Heart left ventricle (tissue), 13 donors: ENCODE measurements around the gene PBX1.

Experiments used
- POLR2A ChIP-seq, 2 donors: fragments of 450-650 bp; IDR thresholded peaks; one replicate each; pipeline ENCODE4 v1.6.1; 2017; ENCODE audit warnings: antibody characterized with exemption in 2 of 2, mild to moderate bottlenecking in 2 of 2, moderate library complexity in 2 of 2
- TF ChIP-seq, protein P1 (sequence below), 12 donors: fragments of 200-600 bp; sonication (generic) in 4 of 12; IDR thresholded peaks; one replicate each; pipeline versions ENCODE4 v1.5.0 to v1.8.0; 2018 to 2022; ENCODE audit warnings: antibody characterized with exemption in 12 of 12, mild to moderate bottlenecking in 5 of 12
- donor health status: ischemic (EF 13 %, LVEDD 7.1; RV severe dilation, severe dysfunction).
- donor health status: DM: no; HTN: yes; CAD: no.
- donor health status: DM: no; HTN: no; CAD: no.
- donor health status: ischemic (EF 25% LVEDD 6.9; RV normal size, moderate dysfunction).
- donor health status: ischemic (EF 25% LVEDD 5.7; RV mildly dilated, moderate dysfunction).
- donor health status: ischemic (EF 35%, LVEDD 5.7; RV mildly dilated, moderate dysfunction).
- donor health status: nonischemic (EF 11% LVEDD 7.7; RV severe dilation, severe dysfunction).
- donor health status: DM: yes; HTN: yes; CAD: no.
- donor health status: PGD.
- donor health status: ischemic (EF 29% LVEDD 5.4; RV normal size, mild dysfunction).
- donor health status: nonischemic (EF 23%, LVEDD 6.1; RV moderate dilation, normal function).

DNA sequence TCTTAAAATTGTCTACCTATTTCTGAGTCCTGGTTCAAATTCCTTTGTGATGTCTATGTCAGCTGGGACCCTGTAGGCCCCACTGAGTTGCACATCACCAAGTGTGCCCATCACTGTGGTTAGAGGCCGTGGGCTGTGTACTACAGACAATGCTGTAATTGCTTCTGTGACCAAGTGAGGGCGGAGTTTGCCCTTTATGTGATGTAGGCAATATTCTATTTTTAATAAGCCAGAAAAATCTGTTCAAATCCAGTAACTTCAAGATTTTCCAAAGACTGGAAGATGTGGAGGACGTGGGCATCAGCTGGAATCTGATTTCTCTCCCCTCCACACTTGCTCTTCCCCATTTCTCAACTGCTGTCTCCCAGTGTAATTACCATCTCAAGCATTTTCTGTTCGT, 215.4 kb downstream of the PBX1 start:
- TF ChIP-seq, protein P1, sequence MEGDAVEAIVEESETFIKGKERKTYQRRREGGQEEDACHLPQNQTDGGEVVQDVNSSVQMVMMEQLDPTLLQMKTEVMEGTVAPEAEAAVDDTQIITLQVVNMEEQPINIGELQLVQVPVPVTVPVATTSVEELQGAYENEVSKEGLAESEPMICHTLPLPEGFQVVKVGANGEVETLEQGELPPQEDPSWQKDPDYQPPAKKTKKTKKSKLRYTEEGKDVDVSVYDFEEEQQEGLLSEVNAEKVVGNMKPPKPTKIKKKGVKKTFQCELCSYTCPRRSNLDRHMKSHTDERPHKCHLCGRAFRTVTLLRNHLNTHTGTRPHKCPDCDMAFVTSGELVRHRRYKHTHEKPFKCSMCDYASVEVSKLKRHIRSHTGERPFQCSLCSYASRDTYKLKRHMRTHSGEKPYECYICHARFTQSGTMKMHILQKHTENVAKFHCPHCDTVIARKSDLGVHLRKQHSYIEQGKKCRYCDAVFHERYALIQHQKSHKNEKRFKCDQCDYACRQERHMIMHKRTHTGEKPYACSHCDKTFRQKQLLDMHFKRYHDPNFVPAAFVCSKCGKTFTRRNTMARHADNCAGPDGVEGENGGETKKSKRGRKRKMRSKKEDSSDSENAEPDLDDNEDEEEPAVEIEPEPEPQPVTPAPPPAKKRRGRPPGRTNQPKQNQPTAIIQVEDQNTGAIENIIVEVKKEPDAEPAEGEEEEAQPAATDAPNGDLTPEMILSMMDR (IDR thresholded peaks at IDR 0.05): peak in 3 of 12 donors; percentile 12 to 26 (median 14)
- TF ChIP-seq POLR2A (IDR thresholded peaks at IDR 0.05): no peak
